ENCODE results near the gene CYB5D1. TPM values are rescaled to one million over a fixed set of nuclear protein-coding genes. Genes with fewer than 3 reads are reported as not detected.

CYB5D1 gene
- total RNA-seq, 1 experiment from 2014 or later: 18.7 TPM

GRCh38 chr17:7841915-7842379 lies 15.9 kb upstream of the CYB5D1 start:
- no peaks in the 10 kb centered on the region for H3K27me3 ChIP-seq (replicated peaks; ENCODE audit: insufficient read depth, low read depth, low read length, poor library complexity)
- peak overlapping the region; percentile 97 for H3K27ac ChIP-seq (ENCODE audit: low read depth, low read length, poor library complexity, severe bottlenecking)
- no peak for TF ChIP-seq EZH2 (IDR thresholded peaks at IDR 0.05; ENCODE audit: borderline replicate concordance, low read depth, low read length, poor library complexity, severe bottlenecking)
- TF ChIP-seq CTCF (conservative IDR thresholded peaks at IDR 0.05; ENCODE audit: low read depth, low read length): no peak
- H3K4me3 ChIP-seq (ENCODE audit: low read depth, low read length, poor library complexity, severe bottlenecking): peak overlapping the region; percentile 81
- DNase-seq (ENCODE audit: low spot score): peak; percentile 96
- ChIA-PET CTCF (interaction anchor here (1.3 to 1.4 kb wide), 2 partner anchors 15 to 98 kb away, joined by 3 to 4 read pairs; partner anchors contain the start of gene NAA38), POLR2A (ENCODE audit: low non-redundant PET) (interaction anchor here (1.0 kb wide), 1 partner anchor 10 kb away, joined by 3 read pairs; no protein-coding TSS in a partner anchor)
- no peaks in the 10 kb centered on the region for H3K9me3 ChIP-seq (ENCODE audit: low read depth, low read length, poor library complexity, severe bottlenecking)
- no TSS peak for BruUV-seq (replicated peaks)
- peaks cover 21% of the 10 kb centered on the region for H3K36me3 ChIP-seq (ENCODE audit: insufficient read depth, low read length, poor library complexity, severe bottlenecking)
- intact Hi-C loops (cut with micrococcal nuclease; ENCODE audit: unreplicated experiment): loop anchor here (5.0 kb wide), 1 partner anchor 380 kb away; no protein-coding TSS in a partner anchor
- H3K4me1 ChIP-seq (ENCODE audit: insufficient read depth, low read length, poor library complexity, severe bottlenecking): peaks cover 44% of the 10 kb centered on the region

- Histone ChIP-seq H3K9me3 (ENCODE audit: low read depth, low read length, poor library complexity, severe bottlenecking) (no peaks in the 10 kb centered on the region), H3K4me3 (ENCODE audit: low read depth, low read length, poor library complexity, severe bottlenecking) (peak overlapping the region; percentile 81), H3K4me1 (ENCODE audit: insufficient read depth, low read length, poor library complexity, severe bottlenecking) (peaks cover 40% of the 10 kb centered on the region), H3K27me3 (replicated peaks; ENCODE audit: insufficient read depth, low read depth, low read length, poor library complexity) (no peaks in the 10 kb centered on the region), H3K27ac (ENCODE audit: low read depth, low read length, poor library complexity, severe bottlenecking) (peak overlapping the region; percentile 97), H3K36me3 (ENCODE audit: insufficient read depth, low read length, poor library complexity, severe bottlenecking) (peaks cover 26% of the 10 kb centered on the region)
- DNase-seq (ENCODE audit: low spot score): peak; percentile 76
- no TSS peak for BruUV-seq (replicated peaks)
- TF ChIP-seq EZH2 (IDR thresholded peaks at IDR 0.05; ENCODE audit: borderline replicate concordance, low read depth, low read length, poor library complexity, severe bottlenecking): no peak
- no peak for TF ChIP-seq CTCF (conservative IDR thresholded peaks at IDR 0.05; ENCODE audit: low read depth, low read length)
- ChIA-PET POLR2A (ENCODE audit: low non-redundant PET) (interaction anchor here (1.0 kb wide), 1 partner anchor 11 kb away, joined by 3 read pairs; no protein-coding TSS in a partner anchor), CTCF (interaction anchor here (1.3 to 1.4 kb wide), 2 partner anchors 14 to 99 kb away, joined by 3 to 4 read pairs; partner anchors contain the start of gene NAA38)
- intact Hi-C loops (cut with micrococcal nuclease; ENCODE audit: unreplicated experiment): loop anchor here (5.0 kb wide), 1 partner anchor 380 kb away; no protein-coding TSS in a partner anchor
Measured at GRCh38 chr17:7842380-7843256, 15.2 kb upstream of the CYB5D1 start.

- H3K36me3 ChIP-seq (ENCODE audit: insufficient read depth, low read length, poor library complexity, severe bottlenecking): peaks cover 31% of the 10 kb centered on the region
- CTCF ChIA-PET: interaction anchor here (1.3 to 1.4 kb wide), 2 partner anchors 14 to 100 kb away, joined by 3 to 4 read pairs; partner anchors contain the start of gene NAA38
- no TSS peak for BruUV-seq (replicated peaks)
- peaks cover 38% of the 10 kb centered on the region for H3K4me1 ChIP-seq (ENCODE audit: insufficient read depth, low read length, poor library complexity, severe bottlenecking)
- TF ChIP-seq EZH2 (IDR thresholded peaks at IDR 0.05; ENCODE audit: borderline replicate concordance, low read depth, low read length, poor library complexity, severe bottlenecking) (no peak), CTCF (conservative IDR thresholded peaks at IDR 0.05; ENCODE audit: low read depth, low read length) (no peak)
- peak overlapping the region; percentile 81 for H3K4me3 ChIP-seq (ENCODE audit: low read depth, low read length, poor library complexity, severe bottlenecking)
- no peaks in the 10 kb centered on the region for H3K9me3 ChIP-seq (ENCODE audit: low read depth, low read length, poor library complexity, severe bottlenecking)
- no peak for DNase-seq (ENCODE audit: low spot score)
- peak overlapping the region; percentile 97 for H3K27ac ChIP-seq (ENCODE audit: low read depth, low read length, poor library complexity, severe bottlenecking)
- POLR2A ChIA-PET (ENCODE audit: low non-redundant PET): no interaction called here
- H3K27me3 ChIP-seq (replicated peaks; ENCODE audit: insufficient read depth, low read depth, low read length, poor library complexity): no peaks in the 10 kb centered on the region
- intact Hi-C loops (cut with micrococcal nuclease; ENCODE audit: unreplicated experiment): loop anchor here (5.0 kb wide), 1 partner anchor 379 kb away; no protein-coding TSS in a partner anchor
Measured at GRCh38 chr17:7843257-7843535, 14.6 kb upstream of the CYB5D1 start.
